HCT116 (cell line): Measurements from ENCODE around the gene GJB2. TPM values are rescaled to one million over a fixed set of nuclear protein-coding genes. Genes with fewer than 3 reads are reported as not detected.

ENCODE experiments used
- ATAC-seq: fragments of 200-7000 bp; cut with Tn5 transposase; 2 replicates; pipeline ENCODE4 v1.9.1; 2020; ENCODE audit warnings: mild to moderate bottlenecking, moderate library complexity
- BruUV-seq: library from RNA; stranded (reverse); fragments of 400-500 nt; replicated peaks from 2 replicates; lab custom pipeline; 2021; lab: Mats Ljungman, UMichigan
- CTCF ChIA-PET: fragments of 300-600 bp; sonication (Branson Sonifier 250); formaldehyde crosslinking; loops from one replicate; lab custom pipeline; 2021; ENCODE audit warnings: antibody characterized with exemption; lab: Charles Lee
- POLR2A ChIA-PET: fragments of 300-600, 350-600 bp; sonication (Branson Sonifier 250); formaldehyde crosslinking; loops from one replicate; lab custom pipeline; 2021; ENCODE audit warnings: antibody characterized with exemption; lab: Charles Lee
- RAD21 ChIA-PET, 2 experiments: fragments of 300-600 bp; sonication (Branson Sonifier 250); formaldehyde crosslinking; loops; one replicate each; lab custom pipeline; 2023; ENCODE audit warnings: low total read pairs in 2 of 2; ENCODE audit not compliant: uncharacterized antibody in 2 of 2, unreplicated experiment in 2 of 2, low non-redundant PET in 1 of 2; lab: Charles Lee
- DNase-seq: peaks from one replicate; pipeline ENCODE4 v3.0.0-alpha.2; 2010; ENCODE audit warnings: low read depth, low spot score
- H2AFZ ChIP-seq: fragments of 200-600 bp; shearing (Covaris generic), sonication (generic); 2 replicates; pipeline ENCODE4 v1.6.1; 2017; ENCODE audit warnings: low read depth, mixed run types, mixed read lengths, antibody characterized with exemption, low read length; ENCODE audit not compliant: poor library complexity, severe bottlenecking
- H3K27ac ChIP-seq: 2 replicates; pipeline ENCODE4 v1.5.1; 2012; ENCODE audit warnings: low read depth, low read length
- H3K27me3 ChIP-seq: fragments of 200-600 bp; sonication (generic); 2 replicates; pipeline ENCODE4 v1.6.1; 2016; ENCODE audit warnings: mixed run types, low read length, mixed read lengths; ENCODE audit not compliant: insufficient read depth
- H3K36me3 ChIP-seq, 2 experiments: fragments of 200-500 bp in 1 of 2; fragments of 200-600 bp in 1 of 2; sonication (Bioruptor generic) in 1 of 2; sonication (generic) in 1 of 2; 2 replicates each; pipeline versions ENCODE4 v1.5.1 to v1.6.1; 2014 to 2016; ENCODE audit warnings: low read length in 2 of 2, inconsistent platforms in 1 of 2, mixed read lengths in 1 of 2, mixed run types in 1 of 2; ENCODE audit not compliant: insufficient read depth in 2 of 2, control insufficient read depth in 1 of 2
- H3K4me1 ChIP-seq, 2 experiments: fragments of 200-600 bp in 1 of 2; sonication (generic) in 1 of 2; 2 replicates each; pipeline versions ENCODE4 v1.5.1 to v1.6.1; 2012 to 2017; ENCODE audit warnings: low read length in 2 of 2, inconsistent platforms in 1 of 2, mild to moderate bottlenecking in 1 of 2, mixed read lengths in 1 of 2, mixed run types in 1 of 2, moderate library complexity in 1 of 2; ENCODE audit not compliant: insufficient read depth in 2 of 2, control insufficient read depth in 1 of 2
- H3K4me2 ChIP-seq: fragments of 200-600 bp; sonication (generic); 2 replicates; pipeline ENCODE4 v1.6.1; 2017; ENCODE audit warnings: mixed run types, low read length, mixed read lengths
- H3K4me3 ChIP-seq, 2 experiments: fragments of 200-600 bp in 1 of 2; sonication (generic) in 1 of 2; replicated peaks in 1 of 2; 2 replicates each; pipeline ENCODE4 v1.5.1; 2011 to 2016; ENCODE audit warnings: low read length in 2 of 2, control low read depth in 1 of 2, low read depth in 1 of 2, mild to moderate bottlenecking in 1 of 2, mixed read lengths in 1 of 2, mixed run types in 1 of 2
- H3K79me2 ChIP-seq: fragments of 200-600 bp; sonication (generic); 2 replicates; pipeline ENCODE4 v1.6.1; 2017; ENCODE audit warnings: mild to moderate bottlenecking, mixed run types, low read length, moderate library complexity, mixed read lengths; ENCODE audit not compliant: insufficient read depth
- H3K9ac ChIP-seq: fragments of 200-600 bp; sonication (generic); 2 replicates; pipeline ENCODE4 v1.6.1; 2016; ENCODE audit warnings: low read length, mixed read lengths
- H3K9me2 ChIP-seq: fragments of 200-600 bp; sonication (generic), shearing (Covaris generic); 2 replicates; pipeline ENCODE4 v1.6.1; 2017; ENCODE audit warnings: mixed run types, mild to moderate bottlenecking, moderate library complexity; ENCODE audit not compliant: insufficient read depth
- H3K9me3 ChIP-seq, 2 experiments: fragments of 200-500 bp in 1 of 2; fragments of 200-600 bp in 1 of 2; sonication (Bioruptor generic) in 1 of 2; sonication (generic) in 1 of 2; 2 replicates each; pipeline ENCODE4 v1.6.1; 2014 to 2017; ENCODE audit warnings: low read length in 2 of 2, mixed read lengths in 2 of 2, inconsistent platforms in 1 of 2, low read depth in 1 of 2, mild to moderate bottlenecking in 1 of 2, mixed run types in 1 of 2, moderate library complexity in 1 of 2; ENCODE audit not compliant: control insufficient read depth in 1 of 2, insufficient read depth in 1 of 2
- H4K20me1 ChIP-seq: fragments of 200-600 bp; sonication (generic), shearing (Covaris generic); 2 replicates; pipeline ENCODE4 v1.6.1; 2017; ENCODE audit warnings: mixed run types, mild to moderate bottlenecking, moderate library complexity; ENCODE audit not compliant: insufficient read depth
- intact Hi-C: fragments of 100-400 bp; cut with micrococcal nuclease; formaldehyde crosslinking; loops from 2 replicates; pipeline ENCODE4 v1.10.0; 2022
- total RNA-seq: library from RNA; stranded (reverse); gene quantifications from one replicate; pipeline ENCODE4 v1.2.1, GENCODE V29; 2021; ENCODE audit not compliant: unreplicated experiment
- TF ChIP-seq, protein P1 (sequence below): IDR thresholded peaks from 2 replicates; pipeline ENCODE4 v1.6.1; 2012

Gene GJB2
- total RNA-seq, 1 experiment from 2014 or later, result 44.7 TPM

DNA sequence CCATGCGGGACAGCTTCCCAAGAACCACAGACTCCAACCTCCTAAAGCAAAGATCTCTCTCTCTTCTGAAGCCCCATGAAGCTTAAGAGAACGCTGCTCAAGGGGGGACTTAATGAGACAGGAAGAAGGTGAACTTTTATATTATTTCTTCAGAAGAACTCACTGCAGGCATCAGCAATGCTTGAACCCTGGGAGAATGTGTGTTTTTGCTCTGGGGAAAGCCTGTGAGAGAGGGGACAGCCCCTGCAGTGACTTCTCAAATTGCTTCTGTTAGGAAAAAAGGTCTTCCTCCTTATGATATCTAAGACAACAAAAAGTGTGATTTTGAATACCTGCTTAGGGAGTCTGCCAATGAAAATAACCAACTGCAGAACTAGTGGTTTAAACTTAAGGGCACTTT is 54.9 kb downstream of the GJB2 start:
- CTCF ChIA-PET, result no interaction called here
- Histone ChIP-seq H3K9me3 (no peaks in the 10 kb centered on the region), H3K79me2 (no peaks in the 10 kb centered on the region), H3K4me2 (no peak overlapping the region), H3K4me3 (no peak overlapping the region), H3K9ac (no peak overlapping the region), H3K27me3 (no peaks in the 10 kb centered on the region), H2AFZ (no peak overlapping the region), H3K4me1 (peaks cover 0 to 6% of the 10 kb centered on the region in 2 experiments; a peak in 1 of 4 replicates), H3K9me2 (no peaks in the 10 kb centered on the region), H3K27ac (no peak overlapping the region), H3K36me3 (no peaks in the 10 kb centered on the region), H4K20me1 (no peaks in the 10 kb centered on the region)
- no TSS peak for BruUV-seq
- POLR2A ChIA-PET, result interaction anchor here (0.7 kb wide), 1 partner anchor 11 kb away, joined by 3 read pairs; no protein-coding TSS in a partner anchor
- DNase-seq, result no peak
- TF ChIP-seq, protein P1, sequence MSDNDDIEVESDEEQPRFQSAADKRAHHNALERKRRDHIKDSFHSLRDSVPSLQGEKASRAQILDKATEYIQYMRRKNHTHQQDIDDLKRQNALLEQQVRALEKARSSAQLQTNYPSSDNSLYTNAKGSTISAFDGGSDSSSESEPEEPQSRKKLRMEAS, result no peak
- no peak for ATAC-seq
- RAD21 ChIA-PET, result no interaction called here
- intact Hi-C loops, result no loop called here

Other genes with a start within 250 kb of the GJB2 start
- gene ZMYM2, start 234.2 kb downstream of the GJB2 start, total RNA-seq, result 53.0 TPM
- gene GJA3, start 31.9 kb downstream of the GJB2 start, total RNA-seq, result 8.0 TPM
- gene GJB6, start 39.4 kb upstream of the GJB2 start, total RNA-seq, result not detected